PC-3 (cell line): Measurements from ENCODE around the gene TENM4.

Experiments
- CTCF ChIP-seq: fragments of 300-600 bp; sonication (generic); conservative IDR thresholded peaks from 2 replicates; pipeline ENCODE4 v1.5.1; 2017; ENCODE audit warnings: antibody characterized with exemption, low read depth, mild to moderate bottlenecking, low read length
- EZH2 ChIP-seq: fragments of 300-600 bp; sonication (generic); IDR thresholded peaks from one replicate; pipeline ENCODE4 v1.6.1; 2017; ENCODE audit warnings: antibody characterized with exemption, mild to moderate bottlenecking, low read length; ENCODE audit not compliant: unreplicated experiment

DNA sequence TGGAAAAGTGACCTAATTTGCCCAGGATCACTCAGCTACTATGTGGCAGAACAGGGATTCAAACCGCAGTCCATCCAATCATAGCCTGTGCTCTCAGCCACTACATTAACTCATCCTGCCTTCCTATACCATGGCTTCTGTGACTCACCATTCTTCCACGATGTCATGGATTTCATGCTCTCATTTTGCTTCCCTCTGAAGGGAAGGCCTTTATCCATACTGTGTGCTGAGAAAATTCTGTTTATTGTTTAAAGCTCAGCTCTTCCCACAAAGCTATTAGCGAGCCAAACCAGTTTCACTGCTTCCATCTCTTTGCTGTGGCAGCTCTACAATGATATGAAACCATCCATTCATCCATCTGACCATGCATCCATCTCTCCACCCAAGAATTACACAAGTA is 289.9 kb downstream of the TENM4 start:
- no peak for TF ChIP-seq CTCF
- TF ChIP-seq EZH2 = no peak
